Vagina (tissue), 2 donors: Measurements from ENCODE around the gene PM20D1. TPM values are rescaled to one million over a fixed set of nuclear protein-coding genes. Genes with fewer than 3 reads are reported as not detected.
"Not testable (repeated sequence)": the region's sequence is repeated elsewhere in the genome, so short reads cannot be mapped to it uniquely, and the experiment has no call there.

Source experiments
- DNase-seq, 2 donors: peaks; one replicate each; pipeline ENCODE4 v3.0.0-alpha.2; 2017; ENCODE audit errors: extremely low spot score in 2 of 2
- H3K27ac ChIP-seq: fragments of 200-600 bp; sonication (generic); one replicate; pipeline ENCODE4 v1.5.1; 2019
- H3K27me3 ChIP-seq: fragments of 200-600 bp; sonication (generic); one replicate; pipeline ENCODE4 v1.5.1; 2019
- H3K36me3 ChIP-seq, 2 donors: fragments of 200-600 bp; sonication (generic); one replicate each; pipeline ENCODE4 v1.5.1; 2017 to 2019
- H3K4me1 ChIP-seq: fragments of 200-600 bp; sonication (generic); one replicate; pipeline ENCODE4 v1.5.1; 2019
- H3K4me3 ChIP-seq, 2 donors: fragments of 200-600 bp; sonication (generic); 1 replicate in 1 of 2; 2 replicates in 1 of 2; pipeline ENCODE4 v1.5.1; 2016 to 2019
- H3K9me3 ChIP-seq: fragments of 200-600 bp; sonication (generic); one replicate; pipeline ENCODE4 v1.5.1; 2019
- POLR2A ChIP-seq, 2 donors: fragments of 450-650 bp; IDR thresholded peaks; one replicate each; pipeline ENCODE4 v1.6.1; 2017; ENCODE audit warnings: antibody characterized with exemption in 2 of 2, mild to moderate bottlenecking in 2 of 2, moderate library complexity in 2 of 2
- POLR2AphosphoS5 ChIP-seq, 2 donors: sonication (generic); formaldehyde crosslinking; IDR thresholded peaks; one replicate each; pipeline ENCODE4 v1.9.0; 2017; ENCODE audit warnings: antibody characterized with exemption in 2 of 2, mild to moderate bottlenecking in 2 of 2, low read depth in 1 of 2; ENCODE audit not compliant: insufficient read depth in 1 of 2
- intact Hi-C: fragments of 100-400 bp; cut with DNase I; formaldehyde crosslinking; loops from one replicate; pipeline ENCODE4 v1.15.1; 2023
- total RNA-seq: library from RNA; depleted of rRNA; stranded (reverse); fragments of >200 nt; gene quantifications from one replicate; pipeline ENCODE4 v1.2.3, GENCODE V29; 2016
- TF ChIP-seq, protein P1 (sequence below), 3 experiments: fragments of 450-650 bp in 2 of 3; fragments of 200-600 bp in 1 of 3; sonication (generic) in 1 of 3; IDR thresholded peaks; one replicate each; pipeline ENCODE4 v1.5.1; 2017 to 2019; ENCODE audit warnings: antibody characterized with exemption in 3 of 3, mild to moderate bottlenecking in 2 of 3, moderate library complexity in 2 of 3

Gene PM20D1
- total RNA-seq, 1 donor from 2014 or later: not detected

DNA sequence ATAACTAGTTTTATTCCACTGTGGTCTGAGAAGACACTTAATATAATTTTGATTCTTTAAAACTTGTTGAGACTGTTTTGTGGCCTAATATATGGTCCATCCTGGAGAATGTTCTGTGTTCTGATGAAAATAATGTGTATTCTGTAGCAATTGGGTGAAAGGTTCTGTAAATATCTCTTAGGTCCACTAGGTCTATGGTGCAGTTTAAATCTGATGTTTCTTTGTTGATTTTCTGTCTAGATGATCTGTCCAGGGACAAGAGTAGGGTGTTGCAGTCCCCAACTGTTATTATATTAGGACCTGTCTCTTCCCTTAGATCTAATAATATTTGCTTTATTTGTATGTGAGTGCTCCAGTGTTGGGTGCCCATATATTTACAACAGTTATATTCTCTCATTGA, 33.9 kb upstream of the PM20D1 start:
- intact Hi-C loops: no loop called here
- Histone ChIP-seq H3K4me3 (no peak overlapping the region), H3K27me3 (no peaks in the 10 kb centered on the region), H3K27ac (no peak overlapping the region), H3K9me3 (no peaks in the 10 kb centered on the region), H3K4me1 (no peaks in the 10 kb centered on the region), H3K36me3 (no peaks in the 10 kb centered on the region)
- DNase-seq: no peak
- no peak for TF ChIP-seq POLR2AphosphoS5 (IDR thresholded peaks at IDR 0.05; ENCODE audit: insufficient read depth in 1 of 2, low read depth in 1 of 2)
- TF ChIP-seq POLR2A (IDR thresholded peaks at IDR 0.05): no peak
- TF ChIP-seq, protein P1, sequence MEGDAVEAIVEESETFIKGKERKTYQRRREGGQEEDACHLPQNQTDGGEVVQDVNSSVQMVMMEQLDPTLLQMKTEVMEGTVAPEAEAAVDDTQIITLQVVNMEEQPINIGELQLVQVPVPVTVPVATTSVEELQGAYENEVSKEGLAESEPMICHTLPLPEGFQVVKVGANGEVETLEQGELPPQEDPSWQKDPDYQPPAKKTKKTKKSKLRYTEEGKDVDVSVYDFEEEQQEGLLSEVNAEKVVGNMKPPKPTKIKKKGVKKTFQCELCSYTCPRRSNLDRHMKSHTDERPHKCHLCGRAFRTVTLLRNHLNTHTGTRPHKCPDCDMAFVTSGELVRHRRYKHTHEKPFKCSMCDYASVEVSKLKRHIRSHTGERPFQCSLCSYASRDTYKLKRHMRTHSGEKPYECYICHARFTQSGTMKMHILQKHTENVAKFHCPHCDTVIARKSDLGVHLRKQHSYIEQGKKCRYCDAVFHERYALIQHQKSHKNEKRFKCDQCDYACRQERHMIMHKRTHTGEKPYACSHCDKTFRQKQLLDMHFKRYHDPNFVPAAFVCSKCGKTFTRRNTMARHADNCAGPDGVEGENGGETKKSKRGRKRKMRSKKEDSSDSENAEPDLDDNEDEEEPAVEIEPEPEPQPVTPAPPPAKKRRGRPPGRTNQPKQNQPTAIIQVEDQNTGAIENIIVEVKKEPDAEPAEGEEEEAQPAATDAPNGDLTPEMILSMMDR (IDR thresholded peaks at IDR 0.05): no peak

GRCh38 chr1:205880923-205881322, 31.0 kb upstream of the PM20D1 start:
- TF ChIP-seq, protein P1 (IDR thresholded peaks at IDR 0.05): no peak
- TF ChIP-seq POLR2AphosphoS5 (IDR thresholded peaks at IDR 0.05; ENCODE audit: insufficient read depth in 1 of 2, low read depth in 1 of 2) (no peak), POLR2A (IDR thresholded peaks at IDR 0.05) (no peak)
- Histone ChIP-seq H3K9me3 (no peaks in the 10 kb centered on the region), H3K27ac (no peak overlapping the region), H3K4me1 (no peaks in the 10 kb centered on the region), H3K4me3 (no peak overlapping the region), H3K27me3 (no peaks in the 10 kb centered on the region), H3K36me3 (no peaks in the 10 kb centered on the region)
- intact Hi-C loops: no loop called here
- no peak for DNase-seq

- TF ChIP-seq POLR2AphosphoS5 (IDR thresholded peaks at IDR 0.05; ENCODE audit: insufficient read depth in 1 of 2, low read depth in 1 of 2) (no peak), POLR2A (IDR thresholded peaks at IDR 0.05) (no peak)
- TF ChIP-seq, protein P1 (IDR thresholded peaks at IDR 0.05): no peak
- H3K36me3 ChIP-seq: no peaks in the 10 kb centered on the region
- no peak overlapping the region for H3K4me3 ChIP-seq
- no peaks in the 10 kb centered on the region for H3K4me1 ChIP-seq
- H3K9me3 ChIP-seq: no peaks in the 10 kb centered on the region
- H3K27me3 ChIP-seq: no peaks in the 10 kb centered on the region
- intact Hi-C loops: no loop called here
- H3K27ac ChIP-seq: no peak overlapping the region
- no peak for DNase-seq
Observed at GRCh38 chr1:205879974-205880373, 30.0 kb upstream of the PM20D1 start.

DNA sequence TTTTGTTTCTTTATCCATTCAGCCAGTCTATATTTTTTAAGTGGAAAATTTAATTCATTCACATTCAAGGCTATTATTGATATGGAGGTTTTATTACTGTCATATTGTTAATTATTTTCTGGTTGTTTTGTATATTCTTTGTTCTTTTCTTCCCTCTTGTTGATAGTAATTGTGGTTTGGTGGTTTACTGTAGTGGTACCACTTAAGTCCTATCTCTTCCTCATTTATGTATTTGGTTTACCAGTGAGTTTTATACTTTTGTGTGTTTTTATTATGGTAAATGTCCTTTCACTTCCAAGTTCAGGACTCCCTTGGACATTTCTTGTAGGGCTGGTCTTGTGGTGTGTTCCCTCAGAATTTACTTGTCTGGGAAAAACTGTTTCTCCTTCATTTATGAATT, 28.1 kb upstream of the PM20D1 start:
- Histone ChIP-seq H3K36me3 (no peaks in the 10 kb centered on the region), H3K4me1 (no peaks in the 10 kb centered on the region), H3K27me3 (no peaks in the 10 kb centered on the region), H3K27ac (no peak overlapping the region), H3K4me3 (no peak overlapping the region), H3K9me3 (no peaks in the 10 kb centered on the region)
- TF ChIP-seq POLR2A (IDR thresholded peaks at IDR 0.05) (no peak), POLR2AphosphoS5 (IDR thresholded peaks at IDR 0.05; ENCODE audit: insufficient read depth in 1 of 2, low read depth in 1 of 2) (no peak)
- TF ChIP-seq, protein P1 (IDR thresholded peaks at IDR 0.05): no peak
- no peak for DNase-seq
- intact Hi-C loops: no loop called here

- H3K4me3 ChIP-seq, H3K27me3 ChIP-seq, intact Hi-C loops, H3K27ac ChIP-seq, H3K4me1 ChIP-seq, H3K36me3 ChIP-seq, DNase-seq, H3K9me3 ChIP-seq: not testable (repeated sequence)
Observed at GRCh38 chr1:205873148-205873547, 23.2 kb upstream of the PM20D1 start.

DNA sequence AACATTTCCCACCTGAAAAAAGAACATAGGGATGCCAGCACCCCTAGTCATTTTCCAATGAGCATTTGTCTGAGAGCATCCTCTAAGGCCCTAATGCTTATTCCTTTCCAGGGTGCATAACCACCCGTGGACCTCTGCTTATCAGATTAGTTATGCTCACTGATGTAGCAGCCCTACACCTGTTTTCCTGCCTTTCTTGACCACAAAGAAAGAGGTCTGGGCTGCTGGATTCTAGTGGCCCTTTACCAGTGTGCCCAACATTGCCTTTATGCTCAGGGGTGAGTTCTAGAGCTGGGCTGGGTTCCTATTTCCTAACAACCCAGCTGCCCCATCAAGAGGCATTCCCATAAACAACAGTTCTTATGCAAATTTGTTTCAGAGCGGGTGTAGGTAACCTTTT, 20.3 kb upstream of the PM20D1 start:
- Histone ChIP-seq H3K4me1 (no peaks in the 10 kb centered on the region), H3K9me3 (no peaks in the 10 kb centered on the region), H3K4me3 (no peak overlapping the region), H3K36me3 (no peaks in the 10 kb centered on the region), H3K27me3 (no peaks in the 10 kb centered on the region), H3K27ac (no peak overlapping the region)
- TF ChIP-seq, protein P1 (IDR thresholded peaks at IDR 0.05): no peak
- TF ChIP-seq POLR2AphosphoS5 (IDR thresholded peaks at IDR 0.05; ENCODE audit: insufficient read depth in 1 of 2, low read depth in 1 of 2): no peak
- no peak for TF ChIP-seq POLR2A (IDR thresholded peaks at IDR 0.05)
- intact Hi-C loops: no loop called here
- DNase-seq: no peak
